HCEC 1CT (cell line): ENCODE results near the gene FSTL4.
"Not testable (repeated sequence)": the region's sequence is repeated elsewhere in the genome, so short reads cannot be mapped to it uniquely, and the experiment has no call there.

Source experiments
- DNase-seq: peaks from one replicate; pipeline ENCODE4 v3.0.0-alpha.2; 2017

FSTL4 gene

DNA sequence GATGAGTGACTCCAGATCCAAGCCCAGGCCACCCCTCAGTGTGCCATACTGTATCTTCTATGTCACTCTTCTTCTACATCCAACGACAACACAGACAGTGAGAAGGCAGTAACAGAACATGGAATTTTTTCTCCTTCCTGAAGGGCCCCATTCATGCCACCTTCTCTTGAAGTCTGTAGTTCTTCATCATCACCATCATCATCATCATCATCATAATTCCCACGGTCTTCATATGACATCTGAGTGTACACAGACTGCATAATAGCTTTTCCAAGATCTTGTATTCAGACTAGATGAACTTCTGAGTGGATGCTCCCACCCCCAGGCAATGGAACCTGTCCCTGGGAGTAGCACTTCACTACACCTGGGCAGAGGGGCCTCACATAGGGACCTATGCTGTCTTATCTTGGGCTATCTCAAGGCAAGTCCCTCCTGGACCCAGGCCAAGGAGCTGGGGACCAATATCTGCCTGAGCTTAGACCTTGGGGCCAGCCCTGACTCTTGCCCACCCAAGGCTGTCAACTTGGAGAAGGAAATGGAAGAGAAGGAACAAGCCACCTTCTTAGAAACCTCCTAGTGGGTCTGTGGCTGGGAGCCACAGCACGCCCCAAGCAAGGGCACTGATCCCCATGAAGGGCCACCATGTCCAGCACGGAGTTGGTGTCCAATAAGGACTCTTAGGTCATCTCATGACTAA lies 159.1 kb downstream of the FSTL4 start:
- no peak for DNase-seq

DNA sequence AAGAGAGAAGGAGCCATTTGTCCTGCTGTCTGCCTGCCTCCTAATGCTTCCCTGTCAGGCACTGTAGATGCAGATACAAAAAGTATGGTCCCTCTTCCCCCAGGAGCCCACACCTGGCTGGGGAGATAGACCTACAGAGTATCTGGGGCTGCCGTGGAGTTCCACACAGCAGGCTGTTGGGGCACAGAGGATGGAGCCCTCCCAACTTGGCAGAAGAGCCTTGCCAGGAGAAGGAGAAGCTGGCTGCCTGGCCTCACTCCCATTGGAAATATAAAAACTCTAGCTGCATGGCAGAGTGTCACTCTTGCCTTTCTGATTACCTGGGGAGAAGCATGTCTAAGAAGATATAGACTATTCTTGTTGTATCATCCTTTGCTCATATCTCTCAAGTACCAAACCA lies 160.4 kb downstream of the FSTL4 start:
- no peak for DNase-seq

DNA sequence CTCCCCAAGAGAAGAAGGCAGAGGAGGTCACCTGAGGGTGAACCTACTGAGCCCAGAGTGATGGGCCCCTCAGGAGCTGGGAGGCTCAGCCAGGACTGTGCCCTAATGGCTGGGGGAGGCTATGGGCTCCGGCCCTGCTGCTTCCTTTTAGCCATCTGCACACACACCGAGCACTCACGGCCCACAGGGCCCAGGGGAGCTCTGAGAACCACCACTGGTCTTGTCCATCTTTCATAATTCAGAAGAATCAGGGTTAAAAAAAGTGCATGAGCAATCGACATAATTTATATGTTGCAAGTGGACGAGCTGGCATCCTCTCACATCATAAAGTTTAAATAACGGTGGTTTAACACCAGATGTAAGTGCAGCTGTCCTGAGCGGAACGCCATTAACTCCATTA lies 162.1 kb downstream of the FSTL4 start:
- no peak for DNase-seq

DNA sequence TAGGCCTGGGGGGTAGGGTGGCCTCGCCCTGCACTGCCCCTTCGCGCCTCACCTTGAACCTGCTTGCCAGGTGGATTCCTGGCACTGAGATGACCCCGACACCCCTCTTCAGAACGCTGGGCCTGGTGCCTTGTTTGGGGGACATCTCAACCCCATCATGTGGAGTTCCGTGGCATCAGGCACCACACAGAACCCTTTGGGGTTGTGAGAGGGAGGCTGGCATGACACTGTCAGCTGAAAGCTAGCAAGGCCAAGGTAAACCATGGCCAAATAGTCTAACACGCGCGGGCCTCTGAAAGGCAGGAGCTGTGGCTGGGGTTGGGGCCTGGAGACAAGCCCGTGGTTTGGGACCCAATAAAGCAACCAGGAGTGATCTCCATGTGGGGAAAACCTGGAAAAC lies 163.2 kb downstream of the FSTL4 start:
- no peak for DNase-seq

DNA sequence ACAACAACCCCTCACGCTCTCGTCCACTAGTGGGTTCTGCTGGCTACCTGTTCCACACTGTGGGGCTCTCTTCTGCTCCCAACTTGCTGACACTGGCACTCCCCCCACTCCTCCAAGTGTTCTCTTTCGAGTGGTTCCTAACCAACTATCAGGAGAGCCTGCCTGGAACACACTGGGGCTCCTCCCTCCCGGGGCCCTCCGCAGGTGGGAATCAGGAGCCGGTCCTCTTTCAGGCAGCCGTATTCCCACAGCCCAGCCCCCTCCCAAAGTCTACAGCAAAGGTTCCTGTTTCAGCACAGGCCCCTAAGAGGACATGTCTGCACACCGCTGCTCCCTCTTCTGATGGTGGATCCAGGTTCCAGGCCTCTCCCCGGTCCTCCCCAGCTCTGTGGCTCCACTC lies 165.9 kb downstream of the FSTL4 start:
- DNase-seq, result no peak

- no peak for DNase-seq
These were observed 166.6 kb downstream of the FSTL4 start for GRCh38 chr5:133445744-133446143.

DNA sequence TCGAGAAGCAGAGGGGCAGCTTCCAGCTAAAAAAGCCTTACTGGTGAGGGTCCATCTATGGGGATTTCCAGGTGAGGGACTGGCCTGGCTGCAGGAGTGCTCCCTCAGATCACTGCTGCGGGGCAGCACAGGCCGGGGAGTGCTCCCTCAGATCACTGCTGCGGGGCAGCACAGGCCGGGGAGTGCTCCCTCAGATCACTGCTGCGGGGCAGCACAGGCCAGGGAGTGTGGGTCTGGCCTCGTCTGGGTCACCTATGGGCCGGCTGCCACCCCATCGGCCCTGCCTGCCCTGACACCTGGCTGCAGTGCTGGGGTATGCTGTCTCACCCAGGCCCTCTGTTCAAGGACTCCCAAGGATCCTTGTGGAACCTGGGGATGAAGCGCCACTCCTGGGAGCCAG lies 167.1 kb downstream of the FSTL4 start:
- DNase-seq, result not testable (repeated sequence)

- no peak for DNase-seq
These were observed 167.6 kb downstream of the FSTL4 start for GRCh38 chr5:133444711-133445110.

DNA sequence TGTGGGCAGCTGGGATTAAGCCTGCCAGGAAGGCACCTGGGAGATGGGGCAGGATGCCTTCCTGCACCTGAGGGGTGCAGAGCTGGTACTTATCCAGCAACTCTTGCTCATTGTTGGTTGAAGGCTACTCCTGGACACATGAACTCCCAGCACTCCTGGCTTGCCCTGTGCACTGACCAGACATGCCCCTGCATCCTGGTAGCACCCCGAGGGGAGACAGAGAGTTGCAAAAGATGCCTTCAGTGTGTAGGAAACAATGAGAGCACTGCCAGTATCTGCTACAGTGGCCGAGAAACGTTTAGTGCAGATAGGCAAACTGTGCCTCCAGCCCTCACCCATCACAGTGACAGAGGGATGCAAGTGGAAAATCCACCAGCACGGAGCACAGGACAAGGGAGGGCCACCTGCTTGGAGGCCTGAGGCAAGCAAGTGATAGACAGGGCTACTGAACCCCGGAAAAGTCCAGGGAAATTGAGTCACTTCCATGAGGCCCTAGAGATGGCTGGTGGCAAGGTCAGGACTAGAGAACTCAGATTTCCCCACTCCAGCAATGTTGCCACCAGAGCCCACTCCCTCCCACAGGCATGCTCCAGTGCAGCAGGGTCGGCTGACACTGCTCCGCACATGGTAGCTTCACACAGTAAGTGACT lies 171.1 kb downstream of the FSTL4 start:
- DNase-seq, result no peak

GRCh38 chr5:133440467-133441115 lies 171.8 kb downstream of the FSTL4 start:
- DNase-seq, result no peak

DNA sequence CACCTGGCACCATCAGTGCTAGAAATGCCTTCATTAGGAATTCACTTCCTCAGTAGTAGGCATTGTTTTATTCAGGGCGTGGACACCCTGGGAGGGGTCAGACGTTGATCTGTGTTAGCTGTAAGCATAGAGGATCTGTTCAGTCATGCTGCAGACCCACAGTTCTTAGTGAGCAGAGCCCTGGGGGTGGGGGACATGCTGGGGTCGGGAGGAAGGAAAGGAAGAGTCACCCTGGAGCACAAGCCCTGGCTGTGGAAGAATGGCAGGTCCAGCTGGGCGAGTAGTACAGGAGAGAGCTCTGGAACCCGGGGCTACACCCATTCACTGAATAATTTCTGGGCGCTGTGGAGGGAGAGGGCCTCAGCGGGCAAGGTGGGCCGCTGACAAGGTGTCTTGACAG lies 172.5 kb downstream of the FSTL4 start:
- no peak for DNase-seq

DNA sequence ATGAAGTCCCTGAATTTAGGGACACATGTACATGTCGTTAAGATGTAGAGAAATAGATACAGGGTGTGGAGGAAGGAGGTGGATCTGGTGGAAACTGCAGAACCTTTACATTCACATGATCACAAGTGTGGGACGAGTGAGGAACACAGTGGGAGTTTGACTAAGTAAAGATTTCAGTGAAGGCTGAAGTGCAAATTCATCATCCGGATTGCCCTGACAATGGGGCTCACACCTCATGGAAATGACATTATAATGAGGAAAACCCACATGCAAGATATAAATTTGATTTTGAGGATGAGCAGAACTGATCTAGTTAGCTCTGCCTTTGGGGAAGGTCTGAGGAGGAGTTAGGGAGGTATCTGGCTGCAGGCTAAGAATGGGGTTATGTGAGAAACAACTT lies 173.9 kb downstream of the FSTL4 start:
- DNase-seq, result no peak

GRCh38 chr5:133434336-133434735 lies 178.0 kb downstream of the FSTL4 start:
- no peak for DNase-seq

DNA sequence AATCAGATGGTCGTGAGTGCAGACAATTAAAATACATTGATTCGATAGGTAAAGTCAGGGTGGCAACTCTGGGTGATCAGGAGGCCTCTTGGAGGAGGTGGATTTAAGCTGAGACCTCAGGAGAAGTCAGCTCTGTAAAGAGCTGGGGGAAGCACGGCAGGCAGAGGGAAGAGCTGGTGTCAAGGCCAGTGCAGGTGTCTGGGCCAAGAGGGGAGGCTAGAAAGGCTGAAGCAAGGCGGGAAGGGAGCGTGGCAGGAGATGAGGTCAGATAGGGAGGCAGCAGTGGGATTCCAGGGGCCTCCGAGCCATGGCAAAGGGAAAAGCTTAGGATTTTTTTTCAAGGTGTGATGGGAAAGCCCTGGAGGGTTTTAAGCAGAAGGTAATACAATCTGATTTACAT lies 178.7 kb downstream of the FSTL4 start:
- DNase-seq, result no peak

GRCh38 chr5:133432956-133433532 lies 179.3 kb downstream of the FSTL4 start:
- DNase-seq, result no peak

DNA sequence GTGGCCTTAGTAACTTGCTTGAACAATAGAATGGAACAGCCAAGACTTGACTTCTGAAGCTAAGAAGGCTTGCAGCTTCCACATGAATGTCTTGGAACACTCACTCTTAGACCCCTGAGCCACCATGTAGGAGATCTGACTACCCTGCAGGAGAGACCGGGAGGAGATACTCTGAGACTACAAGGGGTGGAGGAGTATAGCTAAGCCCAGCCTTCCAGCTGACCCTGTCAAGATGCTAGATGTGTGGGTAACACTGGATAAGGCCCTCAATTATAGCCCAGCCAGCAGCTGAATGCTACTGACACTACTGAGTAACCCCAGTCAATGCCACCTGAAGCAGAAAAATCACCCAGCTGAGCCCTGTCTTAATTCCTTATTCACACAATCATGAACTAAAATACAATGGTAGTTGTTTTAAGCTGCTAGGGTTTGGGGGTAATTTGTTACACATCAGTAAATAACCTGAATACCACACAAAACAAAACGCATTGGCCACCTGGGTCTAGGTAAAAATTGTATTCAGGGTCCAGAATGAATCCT lies 180.9 kb downstream of the FSTL4 start:
- DNase-seq, result no peak

- DNase-seq, result no peak
These were observed 182.2 kb downstream of the FSTL4 start for GRCh38 chr5:133430095-133430494.

DNA sequence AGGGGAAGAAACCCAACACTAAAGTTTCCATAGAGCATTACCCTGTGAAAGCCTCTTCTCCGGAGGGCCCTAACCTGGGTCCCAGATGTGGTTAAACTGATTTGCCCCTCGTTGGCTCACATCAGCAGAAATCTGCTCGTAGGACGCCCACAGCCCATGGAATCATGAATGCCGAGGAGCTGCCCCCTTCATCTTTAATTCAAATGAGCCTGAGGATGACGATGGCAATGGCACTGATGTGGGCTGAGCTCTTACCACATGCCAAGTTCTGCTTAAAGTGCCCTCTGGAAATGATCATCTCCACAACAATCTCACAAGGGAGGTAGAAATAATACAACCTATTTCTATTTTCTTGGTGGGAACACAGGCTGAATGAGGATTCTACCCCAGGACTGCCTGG lies 183.3 kb downstream of the FSTL4 start:
- DNase-seq, result no peak

GRCh38 chr5:133428072-133428660 lies 184.2 kb downstream of the FSTL4 start:
- DNase-seq, result no peak

GRCh38 chr5:133427121-133427777 lies 185.1 kb downstream of the FSTL4 start:
- DNase-seq, result no peak

GRCh38 chr5:133426264-133426663 lies 186.1 kb downstream of the FSTL4 start:
- no peak for DNase-seq

GRCh38 chr5:133425764-133426163 lies 186.6 kb downstream of the FSTL4 start:
- no peak for DNase-seq

GRCh38 chr5:133425222-133425621 lies 187.1 kb downstream of the FSTL4 start:
- DNase-seq, result no peak
